Upper lobe of left lung (tissue), 4 donors: ENCODE results near the gene ATXN7.

ENCODE experiments used
- CTCF ChIP-seq, 6 experiments: fragments of 450-650 bp in 4 of 6; fragments of 200-600 bp in 2 of 6; sonication (generic) in 2 of 6; IDR thresholded peaks; one replicate each; pipeline ENCODE4 v1.5.1; 2016 to 2019; ENCODE audit warnings: antibody characterized with exemption in 6 of 6
- EP300 ChIP-seq, 4 donors: sonication (generic); formaldehyde crosslinking; IDR thresholded peaks; one replicate each; pipeline ENCODE4 v1.5.1; 2017; ENCODE audit warnings: antibody characterized with exemption in 4 of 4, control low read depth in 2 of 4
- POLR2A ChIP-seq, 4 donors: fragments of 450-650 bp; IDR thresholded peaks; one replicate each; pipeline ENCODE4 v1.5.1; 2016 to 2017; ENCODE audit warnings: antibody characterized with exemption in 4 of 4, mild to moderate bottlenecking in 2 of 4

DNA sequence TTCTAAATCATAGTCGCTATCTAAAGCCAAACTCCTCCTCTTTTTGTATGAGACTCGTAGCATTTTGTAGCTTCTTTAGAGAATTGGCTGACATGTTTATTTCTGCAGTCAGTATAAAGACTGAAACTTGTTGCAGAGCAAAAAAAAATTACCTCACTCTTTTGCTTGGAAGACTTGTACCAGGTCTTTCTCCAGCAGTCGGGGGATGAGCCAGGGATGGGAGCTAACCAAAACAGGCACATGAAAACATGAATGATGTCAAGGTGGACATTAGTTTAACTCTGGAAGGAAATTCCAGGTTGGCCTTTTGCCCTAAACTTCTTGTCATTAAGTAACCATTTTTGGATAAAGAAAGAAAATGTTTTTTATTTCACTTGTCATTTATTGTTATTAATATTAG lies 95.5 kb downstream of the ATXN7 start:
- TF ChIP-seq EP300 (IDR thresholded peaks at IDR 0.05): no peak
- TF ChIP-seq CTCF (IDR thresholded peaks at IDR 0.05): no peak
- TF ChIP-seq POLR2A (IDR thresholded peaks at IDR 0.05): no peak
